T-helper 2 cell treated with Interferon-gamma antibody and Interleukin-4, amounts not matched to agents 100 ng/mL and 5 ng/mL, for 36 hours (primary cell): ENCODE results near the gene CFAP99. TPM values are rescaled to one million over a fixed set of nuclear protein-coding genes. Genes with fewer than 3 reads are reported as not detected.

Experiments used
- intact Hi-C: fragments of 100-400 bp; cut with micrococcal nuclease; formaldehyde crosslinking; loops from one replicate; pipeline ENCODE4 v1.15.1; 2023
- total RNA-seq: library from RNA; stranded (reverse); gene quantifications from 2 replicates; pipeline ENCODE4 v1.2.3, GENCODE V29; 2022

Gene CFAP99
- total RNA-seq, 1 donor from 2014 or later, result not detected

DNA sequence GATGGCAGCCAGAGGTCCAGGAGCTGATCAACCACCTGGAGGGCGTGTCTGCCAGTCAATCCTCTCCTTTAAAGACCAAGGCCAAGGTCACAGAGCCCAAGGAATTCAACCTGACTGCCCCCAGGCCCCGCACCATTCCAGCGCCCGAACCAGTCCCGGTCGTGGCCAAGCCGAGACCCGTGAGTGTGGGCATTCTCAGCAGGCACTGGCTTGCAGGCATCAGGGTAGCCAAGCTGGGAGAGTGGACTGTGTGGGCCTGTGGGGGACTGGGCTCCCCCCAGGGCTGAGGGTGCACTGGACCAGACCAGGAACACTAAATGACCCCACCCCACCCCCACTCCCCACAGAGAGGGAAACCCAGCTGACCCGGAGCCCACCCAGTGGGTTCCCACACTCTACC lies 26.4 kb downstream of the CFAP99 start:
- intact Hi-C loops, result no loop called here

DNA sequence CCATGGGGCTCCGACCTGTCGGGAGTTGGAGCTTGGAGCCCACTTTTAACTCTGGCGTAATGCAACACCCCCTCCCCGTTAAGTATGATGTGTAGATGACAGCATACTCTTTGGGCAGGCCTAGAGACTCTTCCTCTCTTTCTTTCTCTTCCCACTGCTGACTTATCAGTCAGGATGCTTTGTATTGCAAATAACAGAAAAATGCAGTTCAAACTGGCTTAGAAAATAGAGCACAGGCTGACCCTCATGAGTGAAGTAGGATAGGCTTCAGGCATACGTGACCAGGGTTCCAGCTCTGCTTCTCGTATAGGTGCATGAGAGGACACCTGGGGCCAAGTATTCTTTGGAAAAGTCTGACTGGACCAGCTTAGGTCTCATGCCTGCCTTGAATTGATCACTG lies 26.8 kb downstream of the CFAP99 start:
- intact Hi-C loops, result no loop called here

DNA sequence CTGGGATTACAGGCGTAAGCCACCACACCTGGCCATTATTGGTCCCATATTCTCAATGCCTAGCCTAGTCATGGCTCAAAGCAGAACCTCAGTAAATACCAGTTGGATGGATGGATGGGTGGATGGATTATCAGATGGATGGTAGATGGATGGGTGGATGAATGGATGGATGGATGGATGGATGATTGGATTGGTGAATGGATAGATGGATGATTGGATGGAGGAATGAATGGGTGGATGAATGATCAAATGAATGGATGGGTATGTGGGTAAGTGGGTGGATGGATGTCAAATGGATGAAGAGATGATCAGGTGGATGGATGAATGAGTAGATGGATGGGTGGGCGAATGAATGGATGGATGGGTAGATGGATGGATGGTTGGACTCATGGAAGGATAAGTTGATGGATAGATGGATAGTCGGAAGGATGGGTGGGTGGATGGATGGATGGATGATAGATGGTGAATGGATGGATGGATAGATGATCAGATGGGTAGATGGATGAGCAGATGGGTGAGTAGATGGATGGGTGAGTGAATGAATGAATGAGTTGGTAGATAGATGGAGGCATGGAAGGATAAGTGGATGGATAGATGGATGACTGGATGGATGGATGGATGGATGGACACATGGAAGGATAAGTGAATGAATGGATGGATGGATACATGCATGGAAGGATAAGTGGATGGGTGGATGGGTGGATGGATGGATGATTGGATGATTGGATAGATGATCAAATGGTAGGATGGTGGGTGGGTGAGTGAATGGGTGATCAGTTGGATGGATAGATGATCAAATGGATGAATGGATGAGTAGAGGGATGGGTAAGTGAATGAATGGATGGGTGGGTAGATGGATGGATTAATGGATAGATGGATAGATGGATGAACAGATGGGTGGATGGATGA lies 28.2 kb downstream of the CFAP99 start:
- intact Hi-C loops, result no loop called here

DNA sequence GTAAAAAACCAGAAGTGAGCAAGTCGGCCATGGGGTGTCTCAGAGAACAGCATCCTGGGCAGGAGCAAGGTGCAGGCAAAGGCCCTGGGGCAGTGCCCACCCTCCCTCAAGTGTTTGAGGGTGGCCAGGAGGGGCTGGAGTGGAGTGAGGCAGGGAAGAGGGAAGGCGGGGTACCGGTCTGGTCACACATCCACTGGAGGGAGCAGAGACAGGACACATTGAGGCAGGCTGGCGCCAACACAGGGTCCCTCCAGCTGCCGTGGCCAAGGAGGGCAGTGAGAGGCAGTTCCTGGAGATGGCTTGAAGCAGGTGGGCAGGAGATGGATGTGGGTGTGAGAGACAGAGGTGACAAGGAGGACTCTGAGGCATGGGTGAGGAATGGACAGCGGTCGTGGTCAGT lies 29.8 kb downstream of the CFAP99 start:
- intact Hi-C loops, result no loop called here

DNA sequence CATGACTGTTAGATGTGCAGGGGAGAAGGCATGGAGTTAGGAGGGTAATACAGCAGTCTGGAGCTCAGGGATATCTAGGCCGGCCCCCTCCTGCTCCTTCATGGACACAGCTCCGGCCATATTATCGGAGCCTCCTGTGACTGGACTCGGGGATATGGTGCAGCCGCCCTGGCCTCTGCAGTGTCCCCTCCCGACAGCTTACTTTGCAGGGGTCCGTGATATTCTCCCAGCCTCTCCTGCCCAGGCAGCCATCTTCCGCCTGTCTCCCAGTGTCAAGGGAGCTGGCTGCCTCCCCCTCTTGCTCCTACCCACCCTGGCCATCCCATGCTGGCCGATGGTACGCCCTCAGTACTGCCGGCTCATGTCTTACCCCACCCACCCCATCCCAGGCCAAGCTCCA lies 30.3 kb downstream of the CFAP99 start:
- intact Hi-C loops, result no loop called here

DNA sequence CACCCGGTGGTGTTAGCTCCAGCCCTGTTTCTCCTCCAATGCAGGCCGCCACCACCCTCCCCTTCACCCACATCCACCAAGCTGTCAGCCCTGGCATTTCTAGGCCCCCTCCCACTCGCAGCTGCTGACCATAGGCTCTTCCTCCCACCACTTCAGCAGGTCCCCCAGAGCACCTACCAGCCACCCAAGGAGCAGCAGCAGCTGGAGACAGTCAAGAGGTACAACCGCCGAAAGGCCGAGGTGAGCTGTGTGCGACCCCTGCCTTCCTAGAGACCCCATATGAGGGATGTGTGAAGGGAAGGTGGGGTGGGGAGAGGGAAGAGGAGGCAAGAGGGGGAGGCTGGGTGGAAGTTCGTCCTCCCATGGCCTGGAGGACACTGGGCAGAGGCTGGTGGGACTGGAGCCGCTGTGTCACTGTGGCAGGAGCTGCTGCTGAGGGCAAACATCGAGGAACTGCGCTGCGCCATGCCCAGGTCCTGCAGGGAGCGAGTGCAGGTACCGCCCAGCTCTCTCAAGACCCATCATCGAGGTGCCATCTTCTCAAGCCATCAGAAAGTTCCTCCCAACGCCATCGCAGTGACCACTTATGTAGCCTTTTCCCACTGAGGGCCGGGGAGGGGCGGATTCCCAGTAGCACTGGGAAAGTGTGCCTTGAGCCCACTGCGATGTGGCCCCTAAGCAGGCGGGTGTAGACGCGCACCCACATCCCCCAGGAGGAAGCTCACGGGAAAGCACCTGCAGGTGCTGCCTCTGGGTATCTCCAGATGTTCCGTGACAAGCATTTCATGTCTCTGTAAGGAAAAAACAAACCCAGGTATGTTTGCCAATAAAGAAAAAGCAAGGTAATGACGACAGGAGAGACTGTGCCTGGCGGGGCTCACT lies 31.0 kb downstream of the CFAP99 start:
- intact Hi-C loops, result no loop called here

DNA sequence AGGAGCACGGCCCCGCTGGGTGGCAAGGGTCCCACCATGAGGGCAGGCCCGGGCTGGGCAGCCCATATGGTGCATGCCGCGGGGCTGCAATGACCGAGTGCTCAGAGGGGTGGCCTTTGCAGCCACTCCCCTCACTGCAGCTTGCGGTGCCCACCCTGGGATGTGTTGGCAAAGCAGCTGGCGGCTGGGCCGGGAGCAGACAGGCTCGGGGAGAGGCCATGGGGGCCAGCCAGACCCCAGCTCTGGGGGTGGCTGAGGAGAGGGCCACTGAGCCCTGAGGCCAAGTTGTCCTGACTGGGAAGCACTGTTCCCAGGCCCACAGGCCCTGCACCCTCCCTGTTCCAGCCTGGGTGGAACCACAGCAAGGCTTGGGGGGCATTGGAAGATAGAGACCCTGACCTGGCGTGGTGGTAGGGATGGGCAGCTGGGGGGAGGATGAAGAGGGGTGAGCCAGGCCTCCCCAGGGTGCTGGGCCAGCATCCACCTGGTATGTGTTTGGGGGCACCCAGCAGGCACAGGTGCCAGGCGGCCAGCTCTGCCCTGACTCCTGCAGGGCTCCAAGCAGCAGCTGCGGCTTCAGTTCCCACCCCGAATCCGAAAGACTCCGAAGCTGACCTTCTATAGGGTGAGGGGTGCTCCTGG lies 31.8 kb downstream of the CFAP99 start:
- intact Hi-C loops, result no loop called here

DNA sequence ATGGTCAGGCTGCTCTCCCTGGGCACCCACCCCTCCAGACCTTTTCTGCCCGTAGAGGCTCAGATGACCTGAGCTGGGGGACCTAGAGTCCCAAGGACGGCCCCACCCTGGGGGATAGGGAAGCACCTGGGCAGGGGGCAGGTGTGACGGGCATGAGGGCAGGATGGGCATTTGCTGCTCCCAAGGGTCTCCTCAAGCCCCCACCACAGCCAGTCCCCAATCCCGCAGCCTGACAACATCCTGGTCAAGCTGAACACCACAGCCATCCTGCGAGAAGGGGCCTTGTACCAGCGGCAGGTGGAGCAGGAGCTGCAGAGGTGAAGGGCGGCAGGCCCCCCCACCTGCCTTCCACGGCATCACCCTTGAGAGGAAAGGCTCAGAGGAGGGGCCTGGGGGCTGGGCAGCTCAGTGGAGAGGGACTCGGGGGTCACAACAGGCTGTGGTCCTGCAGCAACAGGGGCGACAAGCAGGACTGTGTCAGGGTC lies 32.3 kb downstream of the CFAP99 start:
- intact Hi-C loops, result no loop called here

DNA sequence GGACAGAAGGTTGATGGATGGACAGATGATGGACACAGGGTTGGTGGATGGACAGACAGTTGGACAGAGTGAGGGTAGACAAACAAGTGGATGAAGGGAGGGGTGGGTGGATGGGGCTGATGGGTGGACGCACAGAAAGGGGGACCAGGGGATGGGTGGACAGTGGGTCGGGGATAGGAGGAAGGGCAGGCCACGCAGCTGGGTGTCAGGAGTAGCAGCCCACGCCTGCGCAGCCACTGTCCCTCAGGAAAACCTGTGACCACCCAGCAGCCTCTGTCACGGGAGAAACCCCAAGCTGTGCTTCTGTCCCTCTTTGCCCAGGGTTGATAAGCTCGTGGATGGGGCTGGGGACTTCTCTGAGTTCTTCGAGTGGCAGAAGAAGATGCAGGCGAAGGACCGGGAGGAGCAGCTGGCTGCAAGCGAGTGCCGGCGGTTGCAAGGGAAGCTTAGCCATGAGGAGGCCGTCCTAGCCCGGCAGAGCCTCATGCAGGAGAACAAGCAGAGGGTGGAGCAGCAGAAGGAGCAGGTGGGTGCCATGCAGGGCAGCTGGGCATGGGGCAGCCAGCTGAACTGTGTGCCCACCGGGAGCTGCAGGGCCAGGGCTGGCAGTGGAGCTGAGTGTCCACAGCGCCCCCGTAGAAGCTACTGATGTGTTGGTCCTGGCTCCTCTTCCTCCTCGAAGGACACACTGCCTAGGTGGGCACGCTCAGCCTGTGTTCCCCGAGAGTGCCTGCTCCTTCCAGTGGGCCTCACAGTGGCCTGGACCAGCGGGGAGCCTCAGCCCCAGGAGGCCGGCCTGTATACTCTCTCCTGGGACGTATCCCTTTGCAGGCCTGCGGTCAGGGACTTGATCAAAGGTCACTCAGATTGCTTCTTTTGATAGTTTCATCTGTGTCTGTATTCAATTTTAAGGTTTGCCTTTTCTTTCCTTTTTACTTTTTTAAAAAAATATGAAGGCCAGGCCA lies 33.3 kb downstream of the CFAP99 start:
- intact Hi-C loops, result no loop called here

DNA sequence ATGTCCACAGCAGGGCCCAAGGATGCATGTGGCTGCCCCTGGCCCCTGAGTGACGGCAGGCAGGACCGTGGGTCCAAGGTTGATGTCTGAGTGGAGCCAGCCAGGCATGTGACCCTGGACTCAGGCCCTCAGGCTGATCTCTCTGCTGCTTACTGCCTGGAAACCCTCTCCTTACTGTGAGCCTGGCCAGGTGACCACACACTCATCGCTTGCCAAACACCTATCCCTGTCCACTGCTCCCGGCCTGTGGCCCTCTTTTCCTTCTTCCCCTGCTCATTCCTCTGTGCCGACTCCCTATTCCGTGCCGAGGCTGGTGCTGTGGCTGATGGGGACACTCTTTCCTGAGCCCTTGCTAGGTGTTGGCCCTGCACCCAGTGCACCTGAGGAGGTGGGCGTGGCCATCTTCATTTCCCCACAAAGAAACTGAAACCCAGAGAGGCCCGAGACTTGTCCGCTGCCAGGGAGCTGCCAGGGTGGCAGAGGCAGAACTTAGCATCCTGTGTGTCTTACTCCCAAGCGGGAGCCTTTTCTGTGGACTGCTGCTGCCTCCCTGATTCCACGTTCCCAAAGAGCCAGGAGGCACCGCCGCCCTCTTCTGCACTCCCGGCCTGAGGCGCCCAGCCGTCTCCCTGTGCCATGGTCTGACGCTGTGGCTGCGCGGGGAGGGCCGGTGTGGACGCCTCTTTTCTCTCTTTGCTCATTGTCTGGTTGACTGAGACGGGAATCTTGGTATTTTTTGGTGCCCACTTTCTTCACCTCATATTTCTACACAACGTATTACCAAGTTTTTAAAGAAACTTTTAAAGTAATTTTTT lies 38.9 kb downstream of the CFAP99 start:
- intact Hi-C loops, result no loop called here

DNA sequence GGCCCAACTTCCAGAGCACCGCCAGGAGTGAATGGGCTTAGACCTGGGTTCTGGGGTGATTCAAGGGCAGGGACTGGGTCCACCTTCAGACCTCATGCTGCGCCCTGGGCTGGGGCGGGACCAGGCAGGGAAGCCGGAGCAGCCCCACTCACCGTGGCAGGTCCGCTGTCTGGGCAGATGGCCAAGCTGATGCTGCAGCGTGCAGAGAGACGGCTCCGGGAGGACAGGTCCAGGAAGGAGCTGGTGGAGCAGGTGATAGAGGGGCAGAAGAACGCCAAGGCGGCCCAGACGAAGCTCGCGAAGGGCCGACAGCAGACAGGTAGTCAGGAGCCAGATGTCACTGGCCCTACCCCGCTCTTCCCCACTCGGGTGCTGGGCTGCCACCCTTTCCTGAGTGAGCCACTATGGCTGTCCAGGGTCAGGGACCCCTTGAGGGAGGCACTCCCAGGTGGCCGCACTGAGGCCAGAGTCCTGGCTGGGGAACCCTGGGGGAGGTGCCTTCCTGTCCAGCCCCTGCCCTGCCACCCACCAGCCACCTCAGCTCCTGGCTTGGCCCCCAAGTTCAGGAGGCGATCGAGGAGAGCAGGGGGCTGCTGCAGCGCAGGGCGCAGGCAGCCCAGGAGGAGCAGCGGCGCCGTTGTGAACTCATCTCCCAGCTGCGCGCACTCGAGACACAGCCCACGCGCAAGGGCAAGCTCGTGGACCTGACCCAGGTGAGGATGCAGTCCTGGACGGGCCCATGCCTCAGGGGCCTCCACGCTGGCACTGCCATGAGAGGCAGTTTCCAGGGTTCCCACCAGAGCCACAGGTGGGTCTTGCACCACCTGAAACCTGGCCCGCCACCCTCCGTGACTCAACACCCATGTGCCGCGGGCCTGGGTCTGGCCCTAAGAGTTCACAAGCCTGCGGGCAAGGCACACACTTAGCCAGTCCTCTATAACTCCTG lies 40.1 kb downstream of the CFAP99 start:
- intact Hi-C loops, result no loop called here

DNA sequence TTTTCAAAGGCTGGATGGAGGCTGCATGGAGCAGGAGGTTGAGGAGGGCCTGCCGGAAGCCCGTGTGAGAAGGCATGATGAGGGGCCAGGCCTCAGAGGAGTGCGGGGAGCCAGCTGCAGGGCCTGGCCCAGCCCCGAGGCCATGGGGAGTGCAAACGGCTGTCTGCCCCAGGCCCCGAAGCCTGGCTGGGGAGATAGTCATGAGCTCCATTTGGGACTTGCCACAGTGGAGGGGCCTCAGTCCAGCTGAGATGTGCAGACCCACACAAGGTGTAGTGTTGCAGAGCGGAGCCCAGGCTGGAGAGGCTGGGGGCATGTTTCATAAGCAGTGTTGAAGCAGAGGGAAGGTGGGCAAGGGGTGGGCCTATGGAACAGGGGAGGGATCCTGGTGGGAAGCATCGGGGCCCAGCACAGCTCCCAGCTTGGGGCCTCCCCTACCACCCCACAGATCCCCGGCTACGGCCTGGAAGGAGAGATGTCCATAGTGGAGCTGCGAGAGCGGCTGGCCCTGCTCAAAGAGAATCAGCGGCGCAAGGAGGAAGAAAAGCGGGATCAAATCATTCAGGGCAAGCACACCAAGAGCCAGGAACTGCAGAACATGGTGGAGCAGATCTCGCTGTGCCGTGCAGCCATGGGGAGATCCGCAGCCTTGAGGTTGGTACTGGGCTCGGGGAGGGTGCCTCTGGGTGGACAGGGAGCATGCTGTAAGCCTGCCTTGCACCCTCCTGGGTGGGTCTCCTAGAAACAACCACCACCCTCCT lies 41.0 kb downstream of the CFAP99 start:
- intact Hi-C loops, result loop anchor here (5.0 kb wide), 1 partner anchor 237 kb away; no protein-coding TSS in a partner anchor

DNA sequence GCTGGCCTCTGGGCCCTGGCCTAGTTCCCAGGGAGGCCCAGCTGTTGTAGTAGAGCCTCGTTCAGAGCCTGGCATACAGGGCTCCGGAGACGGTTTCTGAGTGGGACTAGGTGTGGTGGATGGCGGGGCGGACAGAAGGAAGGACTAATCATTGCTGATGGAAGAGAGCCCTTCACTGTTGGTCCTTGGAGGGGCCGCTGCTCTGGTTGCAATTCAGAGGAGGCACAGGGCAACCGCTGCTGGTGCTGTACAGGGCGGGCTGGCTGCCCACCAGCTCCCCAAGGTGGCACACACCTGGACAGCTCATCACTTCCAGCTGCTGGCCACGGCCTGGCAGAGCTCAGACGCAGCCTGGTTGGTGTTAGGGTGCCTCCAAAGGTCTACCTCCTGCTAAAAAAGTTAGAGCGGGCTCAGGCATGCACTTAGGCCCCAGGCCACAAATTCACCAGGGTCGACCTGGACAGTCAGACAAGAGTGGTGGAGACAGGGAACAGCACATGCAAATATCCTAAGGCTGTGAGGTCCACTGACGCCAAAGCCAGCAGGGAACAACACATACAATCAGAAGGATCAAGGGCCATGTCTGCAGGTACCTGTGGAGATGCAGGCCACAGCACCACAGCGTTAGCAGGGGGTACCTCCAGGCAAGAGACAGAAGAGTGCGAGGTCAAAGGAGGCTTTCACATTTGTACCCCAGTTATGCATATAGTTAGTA lies 42.6 kb downstream of the CFAP99 start:
- intact Hi-C loops, result loop anchor here (5.0 kb wide), 1 partner anchor 239 kb away; no protein-coding TSS in a partner anchor

DNA sequence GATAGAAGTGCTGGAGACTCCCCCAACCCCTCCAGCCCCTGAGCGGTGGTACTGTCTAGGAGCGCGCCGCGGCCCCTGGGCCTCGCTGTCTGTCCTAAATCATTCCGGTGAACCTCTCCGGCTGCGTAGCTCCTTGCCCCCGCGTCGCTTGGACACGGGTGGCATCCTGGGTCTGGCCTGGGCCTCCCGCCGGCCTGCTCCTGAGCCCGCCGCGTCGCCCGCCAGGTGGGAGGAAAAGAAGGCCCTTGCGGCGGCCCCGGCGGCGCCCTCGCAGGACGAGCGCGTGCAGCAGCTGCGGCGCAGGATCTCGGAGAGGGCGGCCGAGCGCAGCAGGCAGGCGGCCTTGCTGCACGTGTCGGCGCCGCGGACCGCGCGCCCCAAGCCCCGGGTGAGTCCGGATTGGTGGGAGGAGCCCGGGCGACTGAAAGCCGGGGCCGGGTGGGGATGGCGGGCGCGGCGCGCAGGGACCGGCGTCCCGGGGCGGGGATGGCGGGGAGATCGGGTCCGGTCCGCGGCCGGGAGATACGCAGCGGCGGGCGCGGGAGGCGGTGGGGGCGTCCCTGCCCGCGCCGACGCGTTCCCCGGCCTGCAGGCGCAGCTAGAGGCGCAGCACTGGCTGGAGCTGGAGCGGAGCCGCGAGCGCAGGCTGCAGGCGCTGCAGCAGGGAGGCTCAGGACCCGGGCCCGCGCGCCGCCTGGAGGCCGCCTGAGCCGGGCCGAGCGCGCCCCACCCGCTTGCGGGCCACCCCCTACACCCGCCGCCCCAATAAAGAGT lies 43.6 kb downstream of the CFAP99 start:
- intact Hi-C loops, result loop anchor here (5.0 kb wide), 1 partner anchor 240 kb away; no protein-coding TSS in a partner anchor

DNA sequence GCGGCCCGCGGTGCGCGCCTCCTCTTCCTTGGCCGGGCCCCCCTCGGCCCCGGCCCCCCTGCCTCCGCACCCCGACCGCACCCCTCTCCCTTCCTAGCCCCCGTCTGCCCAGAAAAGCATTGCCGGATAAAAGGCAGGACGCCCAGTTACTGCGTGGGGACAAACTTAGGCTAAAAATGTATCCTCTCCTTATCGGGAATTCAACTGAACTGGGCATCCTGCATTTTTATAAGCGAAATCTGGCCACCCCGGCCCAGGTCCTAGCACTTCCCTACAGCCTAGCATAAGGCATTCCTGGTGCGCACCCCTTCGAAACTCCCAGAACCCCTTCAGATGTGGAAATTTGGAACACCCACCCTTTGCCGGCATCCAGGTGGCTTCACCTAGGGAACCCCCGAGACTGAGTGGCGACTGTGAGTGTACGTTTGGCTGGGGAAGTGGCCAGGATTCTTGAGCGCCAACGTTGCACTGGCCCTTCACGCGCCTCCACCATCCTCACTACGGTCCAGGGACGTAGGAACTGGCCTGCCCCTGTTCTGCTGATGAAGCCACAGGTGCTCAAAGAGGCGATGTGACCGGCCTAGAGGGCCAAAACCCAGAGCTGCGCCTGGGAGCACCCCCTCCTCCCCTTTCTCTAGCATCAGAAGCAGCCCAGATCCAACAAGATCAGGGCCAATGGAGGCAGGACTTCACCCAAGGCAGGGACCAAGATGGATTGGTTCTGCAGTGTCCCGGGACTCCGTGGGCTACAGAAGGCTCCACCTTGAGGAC lies 44.4 kb downstream of the CFAP99 start:
- intact Hi-C loops, result loop anchor here (5.0 kb wide), 1 partner anchor 241 kb away; no protein-coding TSS in a partner anchor
